ENCODE measurements around the gene MAP4K2.

GRCh38 chr11:64794526-64794925 is 8.5 kb downstream of the MAP4K2 start:
- TF ChIP-seq, protein P1, sequence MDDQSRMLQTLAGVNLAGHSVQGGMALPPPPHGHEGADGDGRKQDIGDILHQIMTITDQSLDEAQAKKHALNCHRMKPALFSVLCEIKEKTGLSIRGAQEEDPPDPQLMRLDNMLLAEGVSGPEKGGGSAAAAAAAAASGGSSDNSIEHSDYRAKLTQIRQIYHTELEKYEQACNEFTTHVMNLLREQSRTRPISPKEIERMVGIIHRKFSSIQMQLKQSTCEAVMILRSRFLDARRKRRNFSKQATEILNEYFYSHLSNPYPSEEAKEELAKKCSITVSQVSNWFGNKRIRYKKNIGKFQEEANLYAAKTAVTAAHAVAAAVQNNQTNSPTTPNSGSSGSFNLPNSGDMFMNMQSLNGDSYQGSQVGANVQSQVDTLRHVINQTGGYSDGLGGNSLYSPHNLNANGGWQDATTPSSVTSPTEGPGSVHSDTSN (IDR thresholded peaks at IDR 0.05), result no peak
- TF ChIP-seq, protein P2, sequence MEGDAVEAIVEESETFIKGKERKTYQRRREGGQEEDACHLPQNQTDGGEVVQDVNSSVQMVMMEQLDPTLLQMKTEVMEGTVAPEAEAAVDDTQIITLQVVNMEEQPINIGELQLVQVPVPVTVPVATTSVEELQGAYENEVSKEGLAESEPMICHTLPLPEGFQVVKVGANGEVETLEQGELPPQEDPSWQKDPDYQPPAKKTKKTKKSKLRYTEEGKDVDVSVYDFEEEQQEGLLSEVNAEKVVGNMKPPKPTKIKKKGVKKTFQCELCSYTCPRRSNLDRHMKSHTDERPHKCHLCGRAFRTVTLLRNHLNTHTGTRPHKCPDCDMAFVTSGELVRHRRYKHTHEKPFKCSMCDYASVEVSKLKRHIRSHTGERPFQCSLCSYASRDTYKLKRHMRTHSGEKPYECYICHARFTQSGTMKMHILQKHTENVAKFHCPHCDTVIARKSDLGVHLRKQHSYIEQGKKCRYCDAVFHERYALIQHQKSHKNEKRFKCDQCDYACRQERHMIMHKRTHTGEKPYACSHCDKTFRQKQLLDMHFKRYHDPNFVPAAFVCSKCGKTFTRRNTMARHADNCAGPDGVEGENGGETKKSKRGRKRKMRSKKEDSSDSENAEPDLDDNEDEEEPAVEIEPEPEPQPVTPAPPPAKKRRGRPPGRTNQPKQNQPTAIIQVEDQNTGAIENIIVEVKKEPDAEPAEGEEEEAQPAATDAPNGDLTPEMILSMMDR (IDR thresholded peaks at IDR 0.05), result no peak
- TF ChIP-seq RCOR1 (IDR thresholded peaks at IDR 0.05; ENCODE audit: low read length) (no peak), TAF1 (IDR thresholded peaks at IDR 0.05; ENCODE audit: borderline replicate concordance, low read depth, low read length) (no peak), POLR2AphosphoS5 (IDR thresholded peaks at IDR 0.05; ENCODE audit: low read depth, low read length) (no peak), IRF3 (IDR thresholded peaks at IDR 0.05; ENCODE audit: low read depth, low read length) (no peak), GATA2 (CRISPR knock-in tag; IDR thresholded peaks at IDR 0.05) (no peak)
